ENCODE measurements around the gene JAG1.

DNA sequence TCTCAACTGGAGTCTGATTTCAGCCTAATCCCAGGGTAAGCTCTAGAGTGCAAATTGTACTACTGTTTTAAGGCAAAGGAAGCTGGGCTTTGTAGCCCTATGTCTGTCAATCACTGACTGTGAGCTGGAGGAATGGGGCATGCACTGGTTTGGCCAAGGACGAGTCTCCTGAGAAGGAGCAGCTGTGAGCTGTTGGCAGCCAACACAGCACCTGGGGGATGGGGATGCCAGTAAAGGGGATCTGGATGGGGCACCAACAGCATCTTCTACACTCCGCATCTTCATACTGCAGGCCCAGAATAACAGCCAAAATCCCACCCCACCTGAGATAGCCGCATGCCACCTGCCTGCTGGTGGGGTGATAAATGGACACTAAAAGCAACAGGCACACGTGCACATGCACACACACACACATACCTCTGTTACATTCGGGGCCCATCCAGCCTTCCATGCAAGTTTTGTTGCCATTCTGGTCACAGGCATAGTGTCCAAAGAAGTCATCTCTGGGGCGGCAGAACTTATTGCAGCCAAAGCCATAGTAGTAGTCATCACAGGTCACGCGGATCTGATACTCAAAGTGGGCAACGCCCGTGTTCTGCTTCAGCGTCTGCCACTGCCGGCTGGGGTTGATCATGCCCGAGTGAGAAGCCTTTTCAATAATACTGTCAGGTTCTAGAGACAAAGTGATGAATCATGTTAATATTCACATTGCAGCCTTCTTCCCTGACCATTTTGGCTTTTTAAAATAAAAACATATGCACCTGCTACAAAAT lies 15.6 kb downstream of the JAG1 start:
- TF ChIP-seq, protein P1, sequence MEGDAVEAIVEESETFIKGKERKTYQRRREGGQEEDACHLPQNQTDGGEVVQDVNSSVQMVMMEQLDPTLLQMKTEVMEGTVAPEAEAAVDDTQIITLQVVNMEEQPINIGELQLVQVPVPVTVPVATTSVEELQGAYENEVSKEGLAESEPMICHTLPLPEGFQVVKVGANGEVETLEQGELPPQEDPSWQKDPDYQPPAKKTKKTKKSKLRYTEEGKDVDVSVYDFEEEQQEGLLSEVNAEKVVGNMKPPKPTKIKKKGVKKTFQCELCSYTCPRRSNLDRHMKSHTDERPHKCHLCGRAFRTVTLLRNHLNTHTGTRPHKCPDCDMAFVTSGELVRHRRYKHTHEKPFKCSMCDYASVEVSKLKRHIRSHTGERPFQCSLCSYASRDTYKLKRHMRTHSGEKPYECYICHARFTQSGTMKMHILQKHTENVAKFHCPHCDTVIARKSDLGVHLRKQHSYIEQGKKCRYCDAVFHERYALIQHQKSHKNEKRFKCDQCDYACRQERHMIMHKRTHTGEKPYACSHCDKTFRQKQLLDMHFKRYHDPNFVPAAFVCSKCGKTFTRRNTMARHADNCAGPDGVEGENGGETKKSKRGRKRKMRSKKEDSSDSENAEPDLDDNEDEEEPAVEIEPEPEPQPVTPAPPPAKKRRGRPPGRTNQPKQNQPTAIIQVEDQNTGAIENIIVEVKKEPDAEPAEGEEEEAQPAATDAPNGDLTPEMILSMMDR (IDR thresholded peaks at IDR 0.05) = no peak
- no peak for TF ChIP-seq POLR2A (IDR thresholded peaks at IDR 0.05)
